HL-60 (cell line): Measurements from ENCODE around the gene PLLP.

Experiments used
- GABPA ChIP-seq: IDR thresholded peaks from 2 replicates; pipeline ENCODE4 v1.6.1; 2012; ENCODE audit warnings: low read depth
- POLR2AphosphoS5 ChIP-seq: IDR thresholded peaks from 2 replicates; pipeline ENCODE4 v1.6.1; 2012; ENCODE audit warnings: low read depth
- REST ChIP-seq: IDR thresholded peaks from 2 replicates; pipeline ENCODE4 v1.6.1; 2012; ENCODE audit warnings: low read depth; ENCODE audit not compliant: insufficient replicate concordance
- SPI1 ChIP-seq: IDR thresholded peaks from 2 replicates; pipeline ENCODE4 v1.6.1; 2012; ENCODE audit warnings: low read depth, mild to moderate bottlenecking, borderline replicate concordance
- TF ChIP-seq, protein P1 (sequence below): IDR thresholded peaks from one replicate; pipeline ENCODE4 v1.5.1; 2011; ENCODE audit warnings: low read length, control low read depth, inconsistent platforms; ENCODE audit not compliant: insufficient read depth

DNA sequence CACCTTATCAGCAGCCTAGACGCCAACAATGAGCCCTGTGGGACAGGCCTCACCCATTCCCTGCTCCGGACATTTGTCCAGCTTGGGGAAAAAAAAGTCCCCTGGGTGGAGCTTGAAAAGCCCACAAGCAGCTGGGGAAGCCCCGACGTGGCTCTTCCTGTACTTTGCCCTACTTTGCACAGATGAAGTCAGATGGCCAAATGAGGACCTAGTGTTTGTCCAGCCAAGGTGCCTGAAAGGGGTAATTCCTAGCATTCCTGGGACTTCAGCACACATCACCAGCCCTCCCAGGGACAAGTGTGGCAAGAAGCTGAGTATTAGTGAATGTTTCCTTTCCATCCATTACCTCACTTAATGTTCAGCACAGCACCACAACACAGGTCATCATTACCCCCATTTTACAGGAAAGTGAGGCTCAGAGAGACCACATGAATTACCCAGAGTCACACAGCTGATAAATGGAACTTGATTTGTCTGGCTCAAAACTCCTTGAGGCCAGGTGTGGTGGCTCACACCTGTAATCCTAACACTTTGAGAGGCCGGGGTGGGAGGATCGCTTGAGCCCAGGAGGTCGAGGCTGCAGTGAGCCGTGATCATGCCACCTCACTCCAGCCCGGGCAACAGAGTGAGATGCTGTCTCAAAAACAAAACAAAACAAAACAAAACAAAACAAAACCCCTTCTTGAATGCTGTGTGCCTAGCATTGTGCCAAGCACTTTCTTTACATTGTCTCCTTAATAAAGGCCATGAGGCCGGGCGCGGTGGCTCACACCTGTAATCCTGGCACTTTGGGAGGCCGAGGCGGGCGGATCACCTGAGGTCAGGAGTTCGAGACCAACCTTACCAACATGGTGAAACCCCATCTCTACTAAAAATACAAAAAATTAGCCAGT is 19.9 kb upstream of the PLLP start:
- TF ChIP-seq, protein P1, sequence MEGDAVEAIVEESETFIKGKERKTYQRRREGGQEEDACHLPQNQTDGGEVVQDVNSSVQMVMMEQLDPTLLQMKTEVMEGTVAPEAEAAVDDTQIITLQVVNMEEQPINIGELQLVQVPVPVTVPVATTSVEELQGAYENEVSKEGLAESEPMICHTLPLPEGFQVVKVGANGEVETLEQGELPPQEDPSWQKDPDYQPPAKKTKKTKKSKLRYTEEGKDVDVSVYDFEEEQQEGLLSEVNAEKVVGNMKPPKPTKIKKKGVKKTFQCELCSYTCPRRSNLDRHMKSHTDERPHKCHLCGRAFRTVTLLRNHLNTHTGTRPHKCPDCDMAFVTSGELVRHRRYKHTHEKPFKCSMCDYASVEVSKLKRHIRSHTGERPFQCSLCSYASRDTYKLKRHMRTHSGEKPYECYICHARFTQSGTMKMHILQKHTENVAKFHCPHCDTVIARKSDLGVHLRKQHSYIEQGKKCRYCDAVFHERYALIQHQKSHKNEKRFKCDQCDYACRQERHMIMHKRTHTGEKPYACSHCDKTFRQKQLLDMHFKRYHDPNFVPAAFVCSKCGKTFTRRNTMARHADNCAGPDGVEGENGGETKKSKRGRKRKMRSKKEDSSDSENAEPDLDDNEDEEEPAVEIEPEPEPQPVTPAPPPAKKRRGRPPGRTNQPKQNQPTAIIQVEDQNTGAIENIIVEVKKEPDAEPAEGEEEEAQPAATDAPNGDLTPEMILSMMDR, result no peak
- TF ChIP-seq REST (no peak), POLR2AphosphoS5 (no peak), GABPA (no peak), SPI1 (no peak)
